ENCODE results near the gene FAH. TPM values are rescaled to one million over a fixed set of nuclear protein-coding genes. Genes with fewer than 3 reads are reported as not detected.

FAH gene
- total RNA-seq, 1 donor from 2014 or later, result 94.9 TPM

GRCh38 chr15:80174017-80174746 lies 21.4 kb downstream of the FAH start:
- DNase-seq, result no peak

- no peak for DNase-seq
Observed at GRCh38 chr15:80175436-80175835, 22.6 kb downstream of the FAH start.

GRCh38 chr15:80176443-80176842 lies 23.6 kb downstream of the FAH start:
- no peak for DNase-seq

GRCh38 chr15:80177156-80177555 lies 24.4 kb downstream of the FAH start:
- DNase-seq, result no peak

GRCh38 chr15:80179025-80179759 lies 26.4 kb downstream of the FAH start:
- DNase-seq, result peak; percentile 37

- DNase-seq, result peak; percentile 69
Observed at GRCh38 chr15:80179935-80180334, 27.1 kb downstream of the FAH start.

- no peak for DNase-seq
Observed at GRCh38 chr15:80180468-80180867, 27.7 kb downstream of the FAH start.

GRCh38 chr15:80180986-80181385 lies 28.2 kb downstream of the FAH start:
- DNase-seq, result no peak

- peak; percentile 92 for DNase-seq
Observed at GRCh38 chr15:80182611-80183261, 29.9 kb downstream of the FAH start.

GRCh38 chr15:80183306-80183705 lies 30.5 kb downstream of the FAH start:
- DNase-seq, result peak; percentile 32

- peak; percentile 36 for DNase-seq
Observed at GRCh38 chr15:80183886-80184285, 31.1 kb downstream of the FAH start.

- DNase-seq, result no peak
Observed at GRCh38 chr15:80184554-80184953, 31.8 kb downstream of the FAH start.

- no peak for DNase-seq
Observed at GRCh38 chr15:80185152-80185551, 32.4 kb downstream of the FAH start.

GRCh38 chr15:80186066-80186465 lies 33.3 kb downstream of the FAH start:
- DNase-seq, result no peak

GRCh38 chr15:80186597-80186996 lies 33.8 kb downstream of the FAH start:
- no peak for DNase-seq

- DNase-seq, result peak; percentile 31
Observed at GRCh38 chr15:80188251-80188650, 35.5 kb downstream of the FAH start.

GRCh38 chr15:80191198-80191597 lies 38.4 kb downstream of the FAH start:
- no peak for DNase-seq

- no peak for DNase-seq
Observed at GRCh38 chr15:80191897-80192595, 39.2 kb downstream of the FAH start.

GRCh38 chr15:80194186-80194585 lies 41.4 kb downstream of the FAH start:
- no peak for DNase-seq

GRCh38 chr15:80194914-80195313 lies 42.1 kb downstream of the FAH start:
- no peak for DNase-seq

- DNase-seq, result no peak
Observed at GRCh38 chr15:80199366-80199765, 46.6 kb downstream of the FAH start.

GRCh38 chr15:80199869-80200268 lies 47.1 kb downstream of the FAH start:
- DNase-seq, result no peak

Data from tongue (tissue), 2 donors.